Measurements from ENCODE around the gene DNAJB9.

DNAJB9 gene

GRCh38 chr7:108589199-108589598 lies 19.5 kb downstream of the DNAJB9 start:
- TF ChIP-seq, protein P1, sequence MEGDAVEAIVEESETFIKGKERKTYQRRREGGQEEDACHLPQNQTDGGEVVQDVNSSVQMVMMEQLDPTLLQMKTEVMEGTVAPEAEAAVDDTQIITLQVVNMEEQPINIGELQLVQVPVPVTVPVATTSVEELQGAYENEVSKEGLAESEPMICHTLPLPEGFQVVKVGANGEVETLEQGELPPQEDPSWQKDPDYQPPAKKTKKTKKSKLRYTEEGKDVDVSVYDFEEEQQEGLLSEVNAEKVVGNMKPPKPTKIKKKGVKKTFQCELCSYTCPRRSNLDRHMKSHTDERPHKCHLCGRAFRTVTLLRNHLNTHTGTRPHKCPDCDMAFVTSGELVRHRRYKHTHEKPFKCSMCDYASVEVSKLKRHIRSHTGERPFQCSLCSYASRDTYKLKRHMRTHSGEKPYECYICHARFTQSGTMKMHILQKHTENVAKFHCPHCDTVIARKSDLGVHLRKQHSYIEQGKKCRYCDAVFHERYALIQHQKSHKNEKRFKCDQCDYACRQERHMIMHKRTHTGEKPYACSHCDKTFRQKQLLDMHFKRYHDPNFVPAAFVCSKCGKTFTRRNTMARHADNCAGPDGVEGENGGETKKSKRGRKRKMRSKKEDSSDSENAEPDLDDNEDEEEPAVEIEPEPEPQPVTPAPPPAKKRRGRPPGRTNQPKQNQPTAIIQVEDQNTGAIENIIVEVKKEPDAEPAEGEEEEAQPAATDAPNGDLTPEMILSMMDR (IDR thresholded peaks at IDR 0.05; ENCODE audit: borderline replicate concordance, extremely low read depth, low read length, poor library complexity, severe bottlenecking): no peak
- TF ChIP-seq EZH2 (IDR thresholded peaks at IDR 0.05; ENCODE audit: borderline replicate concordance, low read depth, low read length, severe bottlenecking): no peak
- DNase-seq (no peak), ATAC-seq (ENCODE audit: insufficient read depth, low read depth) (no peak)
- no peak overlapping the region for H2AFZ ChIP-seq (ENCODE audit: low read depth, low read length)
- H3K27ac ChIP-seq (ENCODE audit: low read length): no peak overlapping the region
- H3K79me2 ChIP-seq (ENCODE audit: insufficient read depth, low read length): no peaks in the 10 kb centered on the region
- no peak overlapping the region for H3K9ac ChIP-seq (ENCODE audit: low read depth, low read length)
- no peaks in the 10 kb centered on the region for H3K9me3 ChIP-seq (ENCODE audit: insufficient read depth, low read length, severe bottlenecking)
- H3K4me2 ChIP-seq (ENCODE audit: insufficient read depth, low read length): no peak overlapping the region
- no peaks in the 10 kb centered on the region for H3K4me1 ChIP-seq (ENCODE audit: insufficient read depth, low read length)
- H3K36me3 ChIP-seq (ENCODE audit: insufficient read depth, low read length): no peaks in the 10 kb centered on the region
- no peaks in the 10 kb centered on the region for H4K20me1 ChIP-seq (ENCODE audit: insufficient read depth, low read length)
- no peak overlapping the region for H3K4me3 ChIP-seq (ENCODE audit: low read depth in 1 of 2, low read length in 2 of 2)
- no peaks in the 10 kb centered on the region for H3K27me3 ChIP-seq (ENCODE audit: insufficient read depth, low read length, poor library complexity)

- no peak overlapping the region for H3K27ac ChIP-seq (ENCODE audit: low read length)
- no peaks in the 10 kb centered on the region for H3K27me3 ChIP-seq (ENCODE audit: insufficient read depth, low read length, poor library complexity)
- no peak overlapping the region for H3K4me3 ChIP-seq (ENCODE audit: low read depth in 1 of 2, low read length in 2 of 2)
- H3K4me2 ChIP-seq (ENCODE audit: insufficient read depth, low read length): no peak overlapping the region
- H3K79me2 ChIP-seq (ENCODE audit: insufficient read depth, low read length): no peaks in the 10 kb centered on the region
- H3K4me1 ChIP-seq (ENCODE audit: insufficient read depth, low read length): no peaks in the 10 kb centered on the region
- no peak overlapping the region for H2AFZ ChIP-seq (ENCODE audit: low read depth, low read length)
- TF ChIP-seq EZH2 (IDR thresholded peaks at IDR 0.05; ENCODE audit: borderline replicate concordance, low read depth, low read length, severe bottlenecking): no peak
- TF ChIP-seq, protein P1 (IDR thresholded peaks at IDR 0.05; ENCODE audit: borderline replicate concordance, extremely low read depth, low read length, poor library complexity, severe bottlenecking): no peak
- H3K9me3 ChIP-seq (ENCODE audit: insufficient read depth, low read length, severe bottlenecking): no peaks in the 10 kb centered on the region
- no peak for ATAC-seq (ENCODE audit: insufficient read depth, low read depth)
- H3K36me3 ChIP-seq (ENCODE audit: insufficient read depth, low read length): no peaks in the 10 kb centered on the region
- no peak overlapping the region for H3K9ac ChIP-seq (ENCODE audit: low read depth, low read length)
- no peak for DNase-seq
- H4K20me1 ChIP-seq (ENCODE audit: insufficient read depth, low read length): no peaks in the 10 kb centered on the region
Observed at GRCh38 chr7:108589874-108590273, 20.2 kb downstream of the DNAJB9 start.

DNA sequence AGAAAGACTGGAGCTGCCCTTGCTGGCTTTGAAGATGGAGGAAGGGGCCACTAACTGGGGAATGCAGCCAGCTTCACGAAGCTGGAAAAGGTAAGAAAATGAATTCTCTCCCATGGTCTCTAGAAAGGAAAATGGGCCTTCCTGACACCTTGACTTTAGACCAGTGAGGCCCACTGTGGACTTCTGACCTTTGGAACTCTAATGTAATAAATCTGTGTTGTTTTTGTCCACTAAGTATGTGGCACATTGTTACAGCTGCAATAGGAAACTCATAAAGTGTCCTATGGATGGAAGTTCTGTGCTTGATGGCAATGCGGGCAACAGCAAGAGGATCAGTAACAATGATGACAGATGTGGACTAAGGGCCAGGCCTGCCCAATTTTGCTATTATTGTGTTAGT lies 20.9 kb downstream of the DNAJB9 start:
- H3K9ac ChIP-seq (ENCODE audit: low read depth, low read length): no peak overlapping the region
- TF ChIP-seq, protein P1 (IDR thresholded peaks at IDR 0.05; ENCODE audit: borderline replicate concordance, extremely low read depth, low read length, poor library complexity, severe bottlenecking): no peak
- no peak for TF ChIP-seq EZH2 (IDR thresholded peaks at IDR 0.05; ENCODE audit: borderline replicate concordance, low read depth, low read length, severe bottlenecking)
- no peaks in the 10 kb centered on the region for H3K36me3 ChIP-seq (ENCODE audit: insufficient read depth, low read length)
- H2AFZ ChIP-seq (ENCODE audit: low read depth, low read length): no peak overlapping the region
- H3K9me3 ChIP-seq (ENCODE audit: insufficient read depth, low read length, severe bottlenecking): no peaks in the 10 kb centered on the region
- H4K20me1 ChIP-seq (ENCODE audit: insufficient read depth, low read length): no peaks in the 10 kb centered on the region
- no peak overlapping the region for H3K27ac ChIP-seq (ENCODE audit: low read length)
- no peaks in the 10 kb centered on the region for H3K79me2 ChIP-seq (ENCODE audit: insufficient read depth, low read length)
- no peak overlapping the region for H3K4me3 ChIP-seq (ENCODE audit: low read depth in 1 of 2, low read length in 2 of 2)
- no peak for ATAC-seq (ENCODE audit: insufficient read depth, low read depth)
- H3K27me3 ChIP-seq (ENCODE audit: insufficient read depth, low read length, poor library complexity): no peaks in the 10 kb centered on the region
- H3K4me2 ChIP-seq (ENCODE audit: insufficient read depth, low read length): no peak overlapping the region
- no peak for DNase-seq
- no peaks in the 10 kb centered on the region for H3K4me1 ChIP-seq (ENCODE audit: insufficient read depth, low read length)

- ATAC-seq (ENCODE audit: insufficient read depth, low read depth) (no peak), DNase-seq (no peak)
- TF ChIP-seq, protein P1 (IDR thresholded peaks at IDR 0.05; ENCODE audit: borderline replicate concordance, extremely low read depth, low read length, poor library complexity, severe bottlenecking): no peak
- no peak for TF ChIP-seq EZH2 (IDR thresholded peaks at IDR 0.05; ENCODE audit: borderline replicate concordance, low read depth, low read length, severe bottlenecking)
Observed at GRCh38 chr7:108592646-108593201, 23.1 kb downstream of the DNAJB9 start.

More at GRCh38 chr7:108592646-108593201, 23.1 kb downstream of the DNAJB9 start:
- H3K27ac ChIP-seq (ENCODE audit: low read length): no peak overlapping the region
- no peak overlapping the region for H3K4me3 ChIP-seq (ENCODE audit: low read depth in 1 of 2, low read length in 2 of 2)
- H3K9ac ChIP-seq (ENCODE audit: low read depth, low read length): no peak overlapping the region
- no peaks in the 10 kb centered on the region for H3K79me2 ChIP-seq (ENCODE audit: insufficient read depth, low read length)
- H3K36me3 ChIP-seq (ENCODE audit: insufficient read depth, low read length): no peaks in the 10 kb centered on the region
- H3K9me3 ChIP-seq (ENCODE audit: insufficient read depth, low read length, severe bottlenecking): no peaks in the 10 kb centered on the region
- H3K27me3 ChIP-seq (ENCODE audit: insufficient read depth, low read length, poor library complexity): no peaks in the 10 kb centered on the region
- no peak overlapping the region for H3K4me2 ChIP-seq (ENCODE audit: insufficient read depth, low read length)
- H2AFZ ChIP-seq (ENCODE audit: low read depth, low read length): no peak overlapping the region
- H3K4me1 ChIP-seq (ENCODE audit: insufficient read depth, low read length): no peaks in the 10 kb centered on the region
- H4K20me1 ChIP-seq (ENCODE audit: insufficient read depth, low read length): no peaks in the 10 kb centered on the region
